ENCODE results near the gene S1PR1. TPM values are rescaled to one million over a fixed set of nuclear protein-coding genes. Genes with fewer than 3 reads are reported as not detected.

Gene S1PR1
- total and polyA plus RNA-seq, 2 of the 13 experiments (the other 11 are each of a cell fraction or from before 2014, with no cell fraction given): not detected

DNA sequence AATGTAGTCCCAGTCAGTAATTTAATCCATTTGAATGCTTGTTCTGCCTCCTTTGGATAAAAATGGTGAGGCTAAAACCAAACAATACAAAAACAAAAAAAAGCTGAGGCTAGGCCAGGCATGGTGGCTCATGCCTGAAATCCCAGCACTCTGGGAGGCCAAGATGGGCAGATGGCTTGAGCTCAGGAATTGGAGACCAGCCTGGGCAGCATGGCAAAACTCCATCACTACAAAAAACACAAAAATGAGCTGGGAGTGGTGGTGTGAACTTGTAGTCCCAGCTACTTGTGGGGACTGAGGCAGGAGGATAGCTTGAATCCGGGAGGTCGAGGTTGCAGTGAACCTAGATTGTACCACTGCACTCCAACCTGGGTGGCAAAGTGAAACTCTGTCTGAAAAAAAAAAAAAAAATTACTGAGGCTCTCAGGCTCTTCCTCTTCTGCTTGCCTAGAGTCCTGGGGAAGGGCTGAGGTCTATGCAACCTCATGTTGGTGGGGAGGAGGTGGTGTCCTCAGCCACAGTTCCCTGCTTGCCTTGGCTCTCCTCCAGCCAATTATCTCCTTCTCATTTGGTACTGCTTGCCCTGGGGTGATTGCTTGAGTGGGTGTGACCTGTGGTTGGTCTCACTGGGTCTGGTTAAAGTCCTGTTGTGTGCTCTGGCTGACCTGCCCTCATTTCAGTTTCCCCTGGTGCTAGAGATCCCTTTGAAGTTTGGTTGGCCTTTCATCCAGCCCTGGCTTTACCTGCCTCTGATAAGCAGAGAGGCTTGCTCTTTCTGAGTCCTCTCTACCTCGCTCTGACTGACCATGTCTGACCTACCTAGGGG lies 20.9 kb downstream of the S1PR1 start (continued):
- TF ChIP-seq, protein P1, sequence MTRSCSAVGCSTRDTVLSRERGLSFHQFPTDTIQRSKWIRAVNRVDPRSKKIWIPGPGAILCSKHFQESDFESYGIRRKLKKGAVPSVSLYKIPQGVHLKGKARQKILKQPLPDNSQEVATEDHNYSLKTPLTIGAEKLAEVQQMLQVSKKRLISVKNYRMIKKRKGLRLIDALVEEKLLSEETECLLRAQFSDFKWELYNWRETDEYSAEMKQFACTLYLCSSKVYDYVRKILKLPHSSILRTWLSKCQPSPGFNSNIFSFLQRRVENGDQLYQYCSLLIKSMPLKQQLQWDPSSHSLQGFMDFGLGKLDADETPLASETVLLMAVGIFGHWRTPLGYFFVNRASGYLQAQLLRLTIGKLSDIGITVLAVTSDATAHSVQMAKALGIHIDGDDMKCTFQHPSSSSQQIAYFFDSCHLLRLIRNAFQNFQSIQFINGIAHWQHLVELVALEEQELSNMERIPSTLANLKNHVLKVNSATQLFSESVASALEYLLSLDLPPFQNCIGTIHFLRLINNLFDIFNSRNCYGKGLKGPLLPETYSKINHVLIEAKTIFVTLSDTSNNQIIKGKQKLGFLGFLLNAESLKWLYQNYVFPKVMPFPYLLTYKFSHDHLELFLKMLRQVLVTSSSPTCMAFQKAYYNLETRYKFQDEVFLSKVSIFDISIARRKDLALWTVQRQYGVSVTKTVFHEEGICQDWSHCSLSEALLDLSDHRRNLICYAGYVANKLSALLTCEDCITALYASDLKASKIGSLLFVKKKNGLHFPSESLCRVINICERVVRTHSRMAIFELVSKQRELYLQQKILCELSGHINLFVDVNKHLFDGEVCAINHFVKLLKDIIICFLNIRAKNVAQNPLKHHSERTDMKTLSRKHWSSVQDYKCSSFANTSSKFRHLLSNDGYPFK (CRISPR knock-in tag; IDR thresholded peaks at IDR 0.05; ENCODE audit: borderline replicate concordance): no peak; the same call in 1 of the 2 replicates
- peak; percentile 61; the same call in 1 of the 2 replicates for TF ChIP-seq ZNF788 (CRISPR knock-in tag; IDR thresholded peaks at IDR 0.05; ENCODE audit: borderline replicate concordance)
- TF ChIP-seq SSRP1 (CRISPR knock-in tag; IDR thresholded peaks at IDR 0.05): no peak
- TF ChIP-seq ASH2L (IDR thresholded peaks at IDR 0.05; ENCODE audit: insufficient read length, low read depth, low read length): no peak
- TF ChIP-seq ELF3 (CRISPR knock-in tag; IDR thresholded peaks at IDR 0.05): no peak
- TF ChIP-seq, protein P2, sequence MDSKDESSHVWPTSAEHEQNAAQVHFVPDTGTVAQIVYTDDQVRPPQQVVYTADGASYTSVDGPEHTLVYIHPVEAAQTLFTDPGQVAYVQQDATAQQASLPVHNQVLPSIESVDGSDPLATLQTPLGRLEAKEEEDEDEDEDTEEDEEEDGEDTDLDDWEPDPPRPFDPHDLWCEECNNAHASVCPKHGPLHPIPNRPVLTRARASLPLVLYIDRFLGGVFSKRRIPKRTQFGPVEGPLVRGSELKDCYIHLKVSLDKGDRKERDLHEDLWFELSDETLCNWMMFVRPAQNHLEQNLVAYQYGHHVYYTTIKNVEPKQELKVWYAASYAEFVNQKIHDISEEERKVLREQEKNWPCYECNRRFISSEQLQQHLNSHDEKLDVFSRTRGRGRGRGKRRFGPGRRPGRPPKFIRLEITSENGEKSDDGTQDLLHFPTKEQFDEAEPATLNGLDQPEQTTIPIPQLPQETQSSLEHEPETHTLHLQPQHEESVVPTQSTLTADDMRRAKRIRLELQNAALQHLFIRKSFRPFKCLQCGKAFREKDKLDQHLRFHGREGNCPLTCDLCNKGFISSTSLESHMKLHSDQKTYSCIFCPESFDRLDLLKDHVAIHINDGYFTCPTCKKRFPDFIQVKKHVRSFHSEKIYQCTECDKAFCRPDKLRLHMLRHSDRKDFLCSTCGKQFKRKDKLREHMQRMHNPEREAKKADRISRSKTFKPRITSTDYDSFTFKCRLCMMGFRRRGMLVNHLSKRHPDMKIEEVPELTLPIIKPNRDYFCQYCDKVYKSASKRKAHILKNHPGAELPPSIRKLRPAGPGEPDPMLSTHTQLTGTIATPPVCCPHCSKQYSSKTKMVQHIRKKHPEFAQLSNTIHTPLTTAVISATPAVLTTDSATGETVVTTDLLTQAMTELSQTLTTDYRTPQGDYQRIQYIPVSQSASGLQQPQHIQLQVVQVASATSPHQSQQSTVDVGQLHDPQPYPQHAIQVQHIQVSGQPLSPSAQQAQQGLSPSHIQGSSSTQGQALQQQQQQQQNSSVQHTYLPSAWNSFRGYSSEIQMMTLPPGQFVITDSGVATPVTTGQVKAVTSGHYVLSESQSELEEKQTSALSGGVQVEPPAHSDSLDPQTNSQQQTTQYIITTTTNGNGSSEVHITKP (CRISPR knock-in tag; IDR thresholded peaks at IDR 0.05; ENCODE audit: low read depth): peak; percentile 88; the same call in 1 of the 2 replicates
- TF ChIP-seq RARG (CRISPR knock-in tag; IDR thresholded peaks at IDR 0.05; ENCODE audit: low read depth): no peak
- no peak for TF ChIP-seq GTF2F1 (IDR thresholded peaks at IDR 0.05; ENCODE audit: low read length)
- TF ChIP-seq ZBTB3 (CRISPR knock-in tag; IDR thresholded peaks at IDR 0.05; ENCODE audit: borderline replicate concordance, low read depth): 0 out of 2 replicates have a peak, but pooled peaks have one; percentile 46
- TF ChIP-seq, protein P3, sequence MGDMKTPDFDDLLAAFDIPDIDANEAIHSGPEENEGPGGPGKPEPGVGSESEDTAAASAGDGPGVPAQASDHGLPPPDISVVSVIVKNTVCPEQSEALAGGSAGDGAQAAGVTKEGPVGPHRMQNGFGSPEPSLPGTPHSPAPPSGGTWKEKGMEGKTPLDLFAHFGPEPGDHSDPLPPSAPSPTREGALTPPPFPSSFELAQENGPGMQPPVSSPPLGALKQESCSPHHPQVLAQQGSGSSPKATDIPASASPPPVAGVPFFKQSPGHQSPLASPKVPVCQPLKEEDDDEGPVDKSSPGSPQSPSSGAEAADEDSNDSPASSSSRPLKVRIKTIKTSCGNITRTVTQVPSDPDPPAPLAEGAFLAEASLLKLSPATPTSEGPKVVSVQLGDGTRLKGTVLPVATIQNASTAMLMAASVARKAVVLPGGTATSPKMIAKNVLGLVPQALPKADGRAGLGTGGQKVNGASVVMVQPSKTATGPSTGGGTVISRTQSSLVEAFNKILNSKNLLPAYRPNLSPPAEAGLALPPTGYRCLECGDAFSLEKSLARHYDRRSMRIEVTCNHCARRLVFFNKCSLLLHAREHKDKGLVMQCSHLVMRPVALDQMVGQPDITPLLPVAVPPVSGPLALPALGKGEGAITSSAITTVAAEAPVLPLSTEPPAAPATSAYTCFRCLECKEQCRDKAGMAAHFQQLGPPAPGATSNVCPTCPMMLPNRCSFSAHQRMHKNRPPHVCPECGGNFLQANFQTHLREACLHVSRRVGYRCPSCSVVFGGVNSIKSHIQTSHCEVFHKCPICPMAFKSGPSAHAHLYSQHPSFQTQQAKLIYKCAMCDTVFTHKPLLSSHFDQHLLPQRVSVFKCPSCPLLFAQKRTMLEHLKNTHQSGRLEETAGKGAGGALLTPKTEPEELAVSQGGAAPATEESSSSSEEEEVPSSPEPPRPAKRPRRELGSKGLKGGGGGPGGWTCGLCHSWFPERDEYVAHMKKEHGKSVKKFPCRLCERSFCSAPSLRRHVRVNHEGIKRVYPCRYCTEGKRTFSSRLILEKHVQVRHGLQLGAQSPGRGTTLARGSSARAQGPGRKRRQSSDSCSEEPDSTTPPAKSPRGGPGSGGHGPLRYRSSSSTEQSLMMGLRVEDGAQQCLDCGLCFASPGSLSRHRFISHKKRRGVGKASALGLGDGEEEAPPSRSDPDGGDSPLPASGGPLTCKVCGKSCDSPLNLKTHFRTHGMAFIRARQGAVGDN (CRISPR knock-in tag; IDR thresholded peaks at IDR 0.05): peak; percentile 30; the same call in 1 of the 2 replicates
- TF ChIP-seq ZNF839 (CRISPR knock-in tag; IDR thresholded peaks at IDR 0.05; ENCODE audit: borderline replicate concordance): no peak
- no peak for TF ChIP-seq RFX3 (CRISPR knock-in tag; IDR thresholded peaks at IDR 0.05)
- TF ChIP-seq ZSCAN12 (CRISPR knock-in tag; IDR thresholded peaks at IDR 0.05): no peak
- TF ChIP-seq ZNF430 (CRISPR knock-in tag; IDR thresholded peaks at IDR 0.05): no peak
- peak; percentile 46; the same call in 1 of the 2 replicates for TF ChIP-seq ZMYM3 (CRISPR knock-in tag; IDR thresholded peaks at IDR 0.05)
- no peak for TF ChIP-seq ZNF234 (CRISPR knock-in tag; conservative IDR thresholded peaks at IDR 0.05)
- TF ChIP-seq NR2F1 (CRISPR knock-in tag; IDR thresholded peaks at IDR 0.05): 0 out of 4 replicates have a peak, but pooled peaks of 1 of the 2 experiments have one; percentile 18
- peak; percentile 62 for TF ChIP-seq RXRB (CRISPR knock-in tag; IDR thresholded peaks at IDR 0.05; ENCODE audit: borderline replicate concordance)
